Trophoblast cell (in vitro differentiated cells and primary cell): ENCODE data around the gene PHF13.

ENCODE experiments used
- DNase-seq, 2 donors: peaks; one replicate each; pipeline ENCODE4 v3.0.0-alpha.2; 2016
- H2AFZ ChIP-seq: 2 replicates; pipeline ENCODE4 v1.6.1; 2013; ENCODE audit warnings: low read length, moderate library complexity, mild to moderate bottlenecking; ENCODE audit not compliant: insufficient read depth, poor library complexity
- H2AK5ac ChIP-seq: 2 replicates; pipeline ENCODE4 v1.6.1; 2013; ENCODE audit warnings: mild to moderate bottlenecking, low read length
- H2BK120ac ChIP-seq: 2 replicates; pipeline ENCODE4 v1.6.1; 2013; ENCODE audit warnings: low read length, mild to moderate bottlenecking, moderate library complexity; ENCODE audit not compliant: insufficient read depth, poor library complexity
- H2BK12ac ChIP-seq: 2 replicates; pipeline ENCODE4 v1.6.1; 2013; ENCODE audit warnings: mild to moderate bottlenecking, low read length, moderate library complexity
- H2BK5ac ChIP-seq: 2 replicates; pipeline ENCODE4 v1.6.1; 2013; ENCODE audit warnings: low read length, low read depth, moderate library complexity, mild to moderate bottlenecking; ENCODE audit not compliant: poor library complexity
- H3K14ac ChIP-seq: 2 replicates; pipeline ENCODE4 v1.6.1; 2013; ENCODE audit warnings: mild to moderate bottlenecking, low read length
- H3K18ac ChIP-seq: 2 replicates; pipeline ENCODE4 v1.6.1; 2013; ENCODE audit warnings: mild to moderate bottlenecking, low read length
- H3K23ac ChIP-seq: 2 replicates; pipeline ENCODE4 v1.6.1; 2013; ENCODE audit warnings: low read length
- H3K27ac ChIP-seq: 2 replicates; pipeline ENCODE4 v1.5.1; 2013; ENCODE audit warnings: low read depth, mild to moderate bottlenecking, inconsistent platforms, low read length, moderate library complexity
- H3K27me3 ChIP-seq: 2 replicates; pipeline ENCODE4 v1.6.1; 2013; ENCODE audit warnings: inconsistent platforms, mild to moderate bottlenecking, low read length, moderate library complexity; ENCODE audit not compliant: insufficient read depth
- H3K36me3 ChIP-seq, 2 experiments: 1 replicate in 1 of 2; 2 replicates in 1 of 2; pipeline ENCODE4 v1.6.1; 2013; ENCODE audit warnings: low read length in 2 of 2, mild to moderate bottlenecking in 2 of 2, moderate library complexity in 1 of 2; ENCODE audit not compliant: insufficient read depth in 2 of 2, control insufficient read depth in 1 of 2
- H3K4ac ChIP-seq: 2 replicates; pipeline ENCODE4 v1.6.1; 2013; ENCODE audit warnings: low read depth, mild to moderate bottlenecking, low read length, moderate library complexity
- H3K4me1 ChIP-seq, 2 experiments: 1 replicate in 1 of 2; 2 replicates in 1 of 2; pipeline ENCODE4 v1.6.1; 2013; ENCODE audit warnings: low read length in 2 of 2, mild to moderate bottlenecking in 2 of 2, moderate library complexity in 1 of 2; ENCODE audit not compliant: insufficient read depth in 2 of 2, control insufficient read depth in 1 of 2
- H3K4me2 ChIP-seq: 2 replicates; pipeline ENCODE4 v1.6.1; 2013; ENCODE audit warnings: inconsistent platforms, mild to moderate bottlenecking, low read length, moderate library complexity
- H3K4me3 ChIP-seq: 2 replicates; pipeline ENCODE4 v1.5.1; 2013; ENCODE audit warnings: mild to moderate bottlenecking, low read depth, low read length, inconsistent platforms
- H3K79me1 ChIP-seq: one replicate; pipeline ENCODE4 v1.6.1; 2013; ENCODE audit warnings: low read length
- H3K79me2 ChIP-seq: 2 replicates; pipeline ENCODE4 v1.6.1; 2013; ENCODE audit warnings: low read length, mild to moderate bottlenecking; ENCODE audit not compliant: control insufficient read depth, insufficient read depth, poor library complexity
- H3K9ac ChIP-seq: 2 replicates; pipeline ENCODE4 v1.6.1; 2013; ENCODE audit warnings: mild to moderate bottlenecking, low read length
- H3K9me3 ChIP-seq: 2 replicates; pipeline ENCODE4 v1.6.1; 2013; ENCODE audit warnings: low read depth, mild to moderate bottlenecking, control low read depth, inconsistent platforms, low read length; ENCODE audit not compliant: insufficient read depth
- H4K12ac ChIP-seq: 2 replicates; pipeline ENCODE4 v1.6.1; 2013; ENCODE audit warnings: low read depth, mild to moderate bottlenecking, low read length, moderate library complexity
- H4K8ac ChIP-seq: 2 replicates; pipeline ENCODE4 v1.6.1; 2013; ENCODE audit warnings: low read depth, mild to moderate bottlenecking, low read length, moderate library complexity
- H4K91ac ChIP-seq: one replicate; pipeline ENCODE4 v1.6.1; 2013; ENCODE audit warnings: low read depth, mild to moderate bottlenecking, low read length, moderate library complexity
- WGBS: extraction: QIAGEN DNeasy Blood & Tissue Kit; methylation state at CpG from one replicate; pipeline ENCODE4 v1.1.7; 2013; ENCODE audit warnings: missing lambda C conversion rate; ENCODE audit not compliant: insufficient read length, insufficient coverage; ENCODE audit errors: extremely low coverage; 5-methylcytosine and 5-hydroxymethylcytosine counted together

PHF13 gene

DNA sequence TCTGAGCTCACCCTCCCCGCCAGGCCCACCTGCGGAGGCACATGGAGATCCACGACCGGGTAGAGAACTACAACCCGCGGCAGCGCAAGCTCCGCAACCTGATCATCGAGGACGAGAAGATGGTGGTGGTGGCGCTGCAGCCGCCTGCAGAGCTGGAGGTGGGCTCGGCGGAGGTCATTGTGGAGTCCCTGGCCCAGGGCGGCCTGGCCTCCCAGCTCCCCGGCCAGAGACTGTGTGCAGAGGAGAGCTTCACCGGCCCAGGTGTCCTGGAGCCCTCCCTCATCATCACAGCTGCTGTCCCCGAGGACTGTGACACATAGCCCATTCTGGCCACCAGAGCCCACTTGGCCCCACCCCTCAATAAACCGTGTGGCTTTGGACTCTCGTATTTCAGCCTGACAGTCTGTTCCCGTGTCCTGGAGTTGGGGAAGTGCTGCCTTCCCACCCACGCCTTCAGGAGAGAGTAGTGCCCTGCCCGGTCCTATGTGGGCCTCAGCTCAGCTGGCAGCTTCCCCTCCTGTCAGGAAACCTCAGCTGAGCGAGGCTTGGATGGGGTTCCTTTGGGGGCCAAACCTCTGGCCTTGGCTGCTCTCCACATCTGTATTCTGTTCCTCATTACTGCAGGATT, 24.5 kb upstream of the PHF13 start:
- no peaks in the 10 kb centered on the region for H3K4me1 ChIP-seq
- H3K27ac ChIP-seq, result no peak overlapping the region
- H2BK120ac ChIP-seq, result no peak overlapping the region

GRCh38 chr1:6590046-6590445, 23.5 kb upstream of the PHF13 start:
- H2AK5ac ChIP-seq, result no peak overlapping the region
- no peak overlapping the region for H3K14ac ChIP-seq
- no peak overlapping the region for H3K18ac ChIP-seq
- no peaks in the 10 kb centered on the region for H3K79me1 ChIP-seq
- H3K27me3 ChIP-seq, result no peaks in the 10 kb centered on the region
- H3K4me1 ChIP-seq, result no peaks in the 10 kb centered on the region
- peaks cover 72 to 73% of the 10 kb centered on the region in 2 experiments for H3K36me3 ChIP-seq
- no peak overlapping the region for H3K27ac ChIP-seq
- no peak overlapping the region for H4K12ac ChIP-seq
- no peak overlapping the region for H2AFZ ChIP-seq
- no peak overlapping the region for H4K91ac ChIP-seq
- H2BK12ac ChIP-seq, result no peak overlapping the region
- no peak overlapping the region for H2BK5ac ChIP-seq
- no peak overlapping the region for H2BK120ac ChIP-seq
- no CpG with 5 or more reads among the region's 7 CpGs for WGBS
- no peak overlapping the region for H3K9ac ChIP-seq
- H3K4me2 ChIP-seq, result no peak overlapping the region
- no peak overlapping the region for H3K4ac ChIP-seq
- H3K23ac ChIP-seq, result no peak overlapping the region
- H4K8ac ChIP-seq, result no peak overlapping the region
- H3K9me3 ChIP-seq, result no peaks in the 10 kb centered on the region
- H3K79me2 ChIP-seq, result no peaks in the 10 kb centered on the region
- no peak for DNase-seq
- H3K4me3 ChIP-seq, result no peak overlapping the region

More for the DNA sequence above, 24.5 kb upstream of the PHF13 start:
- H3K79me2 ChIP-seq, result no peaks in the 10 kb centered on the region
- DNase-seq, result no peak
- no peak overlapping the region for H2AFZ ChIP-seq
- no peak overlapping the region for H2AK5ac ChIP-seq
- no peak overlapping the region for H3K4ac ChIP-seq
- no peak overlapping the region for H3K4me2 ChIP-seq
- no peaks in the 10 kb centered on the region for H3K27me3 ChIP-seq
- no peak overlapping the region for H4K12ac ChIP-seq
- H3K4me3 ChIP-seq, result no peak overlapping the region
- no peaks in the 10 kb centered on the region for H3K79me1 ChIP-seq
- H3K9me3 ChIP-seq, result no peaks in the 10 kb centered on the region
- no peak overlapping the region for H3K9ac ChIP-seq
- no peak overlapping the region for H3K23ac ChIP-seq
- no peak overlapping the region for H3K14ac ChIP-seq
- H2BK5ac ChIP-seq, result no peak overlapping the region
- peaks cover 64 to 67% of the 10 kb centered on the region in 2 experiments for H3K36me3 ChIP-seq
- H3K18ac ChIP-seq, result no peak overlapping the region
- no peak overlapping the region for H2BK12ac ChIP-seq
- H4K91ac ChIP-seq, result no peak overlapping the region
- no peak overlapping the region for H4K8ac ChIP-seq
- no CpG with 5 or more reads among the region's 24 CpGs for WGBS

GRCh38 chr1:6591222-6591621, 22.3 kb upstream of the PHF13 start:
- H3K4me3 ChIP-seq, result no peak overlapping the region
- H3K4ac ChIP-seq, result no peak overlapping the region
- no peak overlapping the region for H3K9ac ChIP-seq
- no peak overlapping the region for H2AK5ac ChIP-seq
- no peaks in the 10 kb centered on the region for H3K79me2 ChIP-seq
- peaks cover 84% of the 10 kb centered on the region in 2 experiments for H3K36me3 ChIP-seq
- no peaks in the 10 kb centered on the region for H3K79me1 ChIP-seq
- H3K9me3 ChIP-seq, result no peaks in the 10 kb centered on the region
- no peaks in the 10 kb centered on the region for H3K4me1 ChIP-seq
- no peak overlapping the region for H3K18ac ChIP-seq
- no peak overlapping the region for H4K8ac ChIP-seq
- H3K27ac ChIP-seq, result no peak overlapping the region
- H3K23ac ChIP-seq, result no peak overlapping the region
- no peak overlapping the region for H3K4me2 ChIP-seq
- no peak for DNase-seq
- H2AFZ ChIP-seq, result no peak overlapping the region
- no CpG with 5 or more reads among the region's 13 CpGs for WGBS
- no peaks in the 10 kb centered on the region for H3K27me3 ChIP-seq
- no peak overlapping the region for H3K14ac ChIP-seq
- no peak overlapping the region for H2BK5ac ChIP-seq
- no peak overlapping the region for H2BK120ac ChIP-seq
- no peak overlapping the region for H4K91ac ChIP-seq
- no peak overlapping the region for H2BK12ac ChIP-seq
- no peak overlapping the region for H4K12ac ChIP-seq

DNA sequence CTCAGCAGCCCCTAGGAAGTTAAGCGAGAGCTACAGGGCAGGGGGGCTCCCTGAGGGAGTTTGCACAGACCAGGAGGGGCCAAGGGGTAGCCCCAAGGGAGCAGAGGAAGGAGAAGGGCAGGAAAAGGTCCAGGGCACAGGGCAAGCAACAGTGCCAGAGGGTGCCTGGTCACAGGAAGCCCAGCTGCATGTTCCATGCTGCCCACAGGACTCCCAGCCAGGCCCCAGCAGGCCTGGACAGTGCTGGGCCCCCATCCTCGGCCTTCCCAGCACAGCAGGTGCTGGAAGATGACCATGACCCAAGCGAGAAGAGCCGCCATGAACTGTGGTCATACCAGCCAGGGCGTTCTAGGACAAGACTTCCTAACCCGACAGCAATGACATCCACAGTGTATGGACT, 21.9 kb upstream of the PHF13 start:
- no peaks in the 10 kb centered on the region for H3K4me1 ChIP-seq
- H2BK5ac ChIP-seq, result no peak overlapping the region
- no peak overlapping the region for H2BK120ac ChIP-seq
- no peak overlapping the region for H3K23ac ChIP-seq
- no peak overlapping the region for H3K18ac ChIP-seq
- no peaks in the 10 kb centered on the region for H3K9me3 ChIP-seq
- no peak overlapping the region for H4K12ac ChIP-seq
- no peak overlapping the region for H3K4me2 ChIP-seq
- H3K4me3 ChIP-seq, result no peak overlapping the region
- H3K27me3 ChIP-seq, result no peaks in the 10 kb centered on the region
- no peaks in the 10 kb centered on the region for H3K79me2 ChIP-seq
- H2AFZ ChIP-seq, result no peak overlapping the region
- no peak overlapping the region for H4K91ac ChIP-seq
- no peaks in the 10 kb centered on the region for H3K79me1 ChIP-seq
- H3K36me3 ChIP-seq, result peaks cover 85 to 88% of the 10 kb centered on the region in 2 experiments
- no peak for DNase-seq
- H3K9ac ChIP-seq, result no peak overlapping the region
- H2AK5ac ChIP-seq, result no peak overlapping the region
- no peak overlapping the region for H3K27ac ChIP-seq
- no peak overlapping the region for H2BK12ac ChIP-seq
- WGBS, result no CpG with 5 or more reads among the region's 6 CpGs
- no peak overlapping the region for H4K8ac ChIP-seq
- no peak overlapping the region for H3K14ac ChIP-seq
- H3K4ac ChIP-seq, result no peak overlapping the region
